T-helper 1 cell (primary cell): Measurements from ENCODE around the gene DOK4.
A peak's percentile ranks its signal among the peaks of the same experiment; 100 is the strongest.
"Not testable (repeated sequence)": the region's sequence is repeated elsewhere in the genome, so short reads cannot be mapped to it uniquely, and the experiment has no call there.

ENCODE experiments used
- DNase-seq, 5 donors: peaks; one replicate each; pipeline ENCODE4 v3.0.0-alpha.2; 2012 to 2020

Gene DOK4

GRCh38 chr16:57500578-57501111 is 14.4 kb upstream of the DOK4 start:
- peak in 1 of 5 donors; percentile 26 for DNase-seq

DNA sequence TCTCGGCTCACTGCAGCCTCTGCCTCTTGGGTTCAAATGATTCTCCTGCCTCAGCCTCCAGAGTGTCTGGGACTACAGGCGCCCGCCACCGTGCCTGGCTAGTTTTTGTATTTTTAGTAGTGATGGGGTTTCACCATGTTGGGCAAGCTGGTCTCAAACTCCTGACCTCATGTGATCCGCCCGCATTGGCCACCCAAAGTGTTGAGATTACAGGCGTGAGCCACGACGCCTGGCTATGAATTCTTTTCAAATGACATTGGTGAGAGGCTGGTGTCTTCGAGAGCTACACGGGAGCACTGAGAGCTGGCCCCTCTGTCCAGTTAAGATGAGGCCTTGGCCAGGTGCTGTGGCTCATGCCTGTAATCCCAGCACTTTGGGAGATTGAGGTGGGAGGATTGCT is 13.6 kb upstream of the DOK4 start:
- not testable (repeated sequence) for DNase-seq

DNA sequence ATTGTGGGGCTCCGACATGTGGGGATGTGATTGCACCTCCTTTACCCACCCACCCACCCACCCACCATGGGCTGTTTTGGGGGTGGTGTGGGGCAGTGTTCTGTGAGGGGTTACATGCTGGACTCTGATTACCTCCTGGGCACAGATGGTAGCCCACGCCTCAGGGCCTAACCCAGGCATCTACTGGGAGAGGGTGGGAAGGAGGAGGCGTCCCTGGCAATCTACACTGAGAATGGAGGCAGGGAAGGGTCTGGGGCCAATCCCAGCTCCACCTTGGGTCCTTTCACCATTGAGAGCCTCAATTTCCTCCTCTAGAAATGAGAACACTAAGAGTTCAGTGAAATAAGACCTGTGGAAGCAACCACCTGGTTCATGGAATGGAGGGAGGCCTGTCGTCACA is 11.7 kb upstream of the DOK4 start:
- DNase-seq: no peak

- no peak for DNase-seq
Measured at GRCh38 chr16:57497121-57497520, 10.8 kb upstream of the DOK4 start.

DNA sequence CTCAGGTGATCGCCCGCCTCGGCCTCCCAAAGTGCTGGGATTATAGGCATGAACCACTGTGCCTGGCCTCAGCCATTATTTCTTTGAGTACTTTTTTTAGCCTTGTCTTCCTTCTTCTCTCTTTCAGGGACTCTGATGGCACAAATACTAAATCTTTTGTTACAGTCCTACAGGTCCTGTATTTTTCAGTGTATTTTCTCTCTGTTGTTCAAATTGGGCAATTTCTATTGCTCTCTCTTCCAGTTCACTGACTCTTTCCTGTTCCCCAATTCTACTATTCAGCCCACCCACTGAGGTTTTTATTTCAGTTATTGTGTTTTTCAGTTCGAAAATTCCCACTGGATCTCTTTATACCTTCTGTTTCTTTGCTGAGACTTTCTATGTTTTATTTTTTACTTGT is 7.5 kb upstream of the DOK4 start:
- no peak for DNase-seq

DNA sequence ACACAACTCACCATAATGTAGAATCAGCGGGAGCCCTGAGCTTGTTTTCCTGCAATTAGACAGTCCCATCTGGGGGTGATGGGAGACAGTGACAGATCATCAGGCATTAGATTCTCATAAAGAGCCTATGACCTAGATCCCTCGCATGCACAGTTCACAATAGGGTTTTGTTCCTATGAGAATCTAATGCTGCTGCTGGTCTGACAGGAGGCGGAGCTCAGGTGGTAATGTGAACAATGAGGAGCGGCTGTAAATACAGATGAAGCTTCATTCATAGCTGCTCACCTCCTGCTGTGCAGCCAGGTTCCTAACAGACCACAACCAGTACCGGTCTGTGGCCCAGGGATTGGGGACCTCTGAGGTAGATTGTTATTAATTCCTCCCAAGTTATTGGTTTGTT is 2.9 kb upstream of the DOK4 start:
- no peak for DNase-seq

GRCh38 chr16:57486858-57487834 is 853 bp upstream of the DOK4 start:
- DNase-seq: no peak

- DNase-seq: no peak
Measured at GRCh38 chr16:57485091-57485915, 990 bp downstream of the DOK4 start.

DNA sequence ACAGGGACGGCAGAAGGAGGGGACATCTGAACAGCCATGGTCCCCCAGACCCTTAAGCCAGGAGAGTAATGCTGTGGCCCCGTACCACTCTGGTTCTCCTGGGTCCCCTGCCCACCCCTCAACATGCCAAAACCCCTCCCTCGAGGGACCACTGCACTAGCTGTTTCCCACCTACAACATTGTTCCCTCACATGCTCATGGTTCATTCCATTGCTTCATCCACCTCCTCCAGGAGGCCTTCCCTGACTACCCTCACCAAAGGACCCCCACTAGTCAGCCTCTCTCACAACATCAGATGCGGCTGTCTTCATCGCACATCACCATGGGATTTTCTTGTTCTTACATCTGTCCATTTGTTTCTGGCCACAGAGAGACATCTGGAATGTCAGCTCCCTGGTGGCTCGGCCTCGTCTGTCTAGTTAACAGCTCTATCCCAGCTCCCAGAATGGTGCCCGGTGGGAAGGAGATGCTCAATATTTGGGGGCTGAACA is 1.7 kb downstream of the DOK4 start:
- no peak for DNase-seq

DNA sequence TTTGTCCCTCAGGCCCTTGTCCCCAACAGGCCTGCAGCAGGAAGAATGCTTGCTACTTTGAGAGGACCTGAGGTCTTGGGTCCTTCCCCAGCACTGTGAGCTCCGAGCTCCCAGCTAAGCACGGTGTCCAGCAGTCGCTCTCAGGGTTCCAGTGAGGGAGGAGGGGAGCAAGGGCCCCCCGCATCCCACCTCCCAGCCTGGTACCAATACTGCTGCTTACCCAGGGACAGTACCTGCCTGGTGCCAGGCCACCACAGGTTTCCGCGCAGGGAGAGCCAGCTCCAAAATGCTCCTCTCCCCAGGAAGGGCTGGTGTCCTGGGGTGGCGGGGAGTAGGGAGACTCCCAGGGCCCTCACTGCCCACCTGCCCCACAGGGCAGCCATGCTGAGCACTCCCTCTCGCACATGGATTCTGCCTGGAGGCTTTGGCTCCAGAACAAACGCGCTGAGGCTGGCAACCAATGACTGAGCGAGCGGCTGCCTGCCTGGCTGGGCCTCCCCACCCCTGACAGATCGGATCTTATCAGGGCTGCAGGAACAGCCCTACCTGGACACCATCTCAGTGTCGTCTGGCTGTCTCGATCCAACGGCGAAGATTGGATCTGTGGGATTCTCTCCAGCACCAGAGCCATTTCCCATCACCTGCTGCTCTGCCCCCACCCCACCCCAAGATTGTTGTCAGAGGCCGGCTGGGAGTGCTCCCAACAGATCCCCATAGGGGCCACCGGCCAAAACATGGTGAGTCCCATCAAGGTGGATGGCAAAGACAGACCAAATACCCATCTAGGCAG is 2.4 kb downstream of the DOK4 start:
- peak in 1 of 5 donors; percentile 2 for DNase-seq

GRCh38 chr16:57482845-57483545 is 3.3 kb downstream of the DOK4 start:
- peak in 1 of 5 donors; percentile 1 for DNase-seq

- no peak for DNase-seq
Measured at GRCh38 chr16:57481421-57481820, 4.9 kb downstream of the DOK4 start.

- no peak for DNase-seq
Measured at GRCh38 chr16:57480754-57481230, 5.5 kb downstream of the DOK4 start.

DNA sequence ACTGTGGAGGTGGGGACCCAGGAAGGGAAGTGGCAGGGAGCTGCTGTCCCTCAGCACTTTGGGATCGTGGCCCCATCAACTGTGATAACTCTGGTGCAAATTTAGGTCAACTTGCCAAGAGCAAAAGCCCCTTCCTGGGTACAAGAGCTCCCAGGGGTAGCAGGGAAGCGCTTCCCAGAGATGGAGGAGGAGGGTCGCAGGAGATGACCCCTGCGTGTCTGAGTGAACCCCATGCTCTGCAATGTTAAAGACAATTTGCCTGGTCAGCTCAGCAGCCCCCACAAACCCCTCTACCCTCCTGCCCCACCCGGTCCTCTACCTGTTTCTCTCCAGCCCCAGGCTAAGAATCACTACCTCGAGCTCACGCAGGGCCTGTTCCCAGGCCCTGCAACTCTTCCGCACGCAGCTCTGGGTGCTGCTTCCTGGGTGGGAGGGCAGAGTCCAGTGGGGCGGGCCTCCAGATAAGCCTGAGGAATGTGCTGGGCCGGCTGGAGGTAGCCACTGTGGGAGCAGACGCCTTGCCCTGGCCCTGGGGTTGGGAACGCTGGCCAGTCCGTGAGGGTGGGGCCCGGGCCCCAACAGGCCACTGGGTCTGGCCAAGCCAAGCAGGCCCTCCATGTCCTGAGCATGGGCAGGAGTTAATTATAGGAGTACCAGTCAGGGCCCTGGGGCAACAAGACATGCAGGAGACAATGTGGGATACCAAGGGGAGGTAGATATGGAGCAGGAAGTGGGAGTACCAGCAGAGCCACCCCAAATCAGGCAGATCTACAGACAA is 6.1 kb downstream of the DOK4 start:
- no peak for DNase-seq

DNA sequence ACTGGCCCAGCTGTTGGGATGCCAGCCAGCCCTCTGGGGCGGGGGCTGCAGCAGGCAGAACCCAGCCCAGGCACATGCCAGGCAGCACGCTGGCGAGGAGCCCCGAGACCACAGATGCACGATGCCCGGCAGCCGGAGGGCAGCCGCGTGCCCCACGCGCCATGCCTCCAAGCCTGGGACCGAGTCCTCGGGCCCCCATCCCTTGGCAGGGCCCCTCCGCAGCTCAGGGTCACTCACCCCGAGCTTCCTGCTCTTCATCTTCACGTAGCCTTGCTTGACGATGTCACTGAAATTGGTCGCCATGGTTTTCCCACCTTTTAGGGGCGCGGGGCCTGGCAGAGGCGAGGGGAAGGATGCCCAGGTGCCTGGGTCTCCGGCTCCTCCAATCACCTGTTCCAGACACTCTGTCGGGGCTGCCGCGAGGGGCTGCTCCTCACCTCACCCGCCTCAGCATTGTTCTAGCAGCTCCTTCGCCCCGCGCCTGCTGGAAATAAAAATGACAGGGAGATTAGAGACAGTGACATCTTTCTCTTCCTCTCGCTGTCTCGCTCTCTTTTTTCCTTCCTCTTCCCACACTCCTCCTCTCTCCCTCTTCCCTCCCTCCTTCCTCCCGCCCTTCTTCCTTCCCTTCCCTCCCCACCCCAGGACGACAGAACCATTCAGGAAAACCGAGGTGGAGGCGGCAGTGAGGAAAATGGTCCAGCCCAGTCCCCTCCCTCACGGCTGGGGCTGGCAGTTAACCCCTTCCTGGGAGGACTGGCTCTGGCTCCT is 6.9 kb downstream of the DOK4 start:
- no peak for DNase-seq

DNA sequence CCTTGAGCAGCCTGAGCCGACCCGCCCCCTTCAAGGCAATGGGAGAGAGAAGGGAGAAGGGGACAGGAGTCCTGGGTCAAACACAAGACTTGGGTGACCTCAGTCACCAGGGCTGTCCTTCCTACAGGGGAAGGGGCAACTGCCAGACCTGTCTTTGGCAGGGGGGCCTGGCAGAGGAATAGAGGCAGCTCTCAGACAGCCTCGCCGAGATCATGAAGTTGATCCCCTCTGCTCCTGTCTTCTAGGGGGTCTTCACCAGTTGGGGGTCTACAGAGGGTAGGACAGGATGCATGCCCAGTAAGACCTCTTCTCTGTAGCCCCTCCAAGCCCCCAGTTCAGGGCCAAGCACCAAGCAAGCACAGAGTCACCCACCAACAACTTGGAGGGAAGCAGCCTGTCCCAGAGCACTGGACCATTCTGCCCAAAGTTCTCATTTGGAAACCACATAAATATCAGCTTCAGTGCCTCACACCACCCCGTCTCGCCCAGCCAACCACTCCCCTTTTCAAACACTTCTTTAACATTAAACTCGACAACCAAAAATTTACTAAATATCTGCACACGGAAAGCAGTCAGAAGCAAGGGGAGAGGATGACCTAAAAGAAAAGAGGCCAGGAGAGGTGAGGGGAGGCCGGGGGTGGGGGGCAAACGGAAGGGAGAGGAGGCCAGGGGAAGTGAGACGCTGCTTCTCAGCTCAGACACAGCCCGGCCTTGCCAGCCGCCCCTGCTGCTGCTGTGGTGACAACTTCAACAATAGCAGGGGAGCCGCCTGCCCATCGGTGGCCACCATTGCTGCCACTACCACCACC is 7.7 kb downstream of the DOK4 start:
- no peak for DNase-seq

GRCh38 chr16:57477531-57478202 is 8.6 kb downstream of the DOK4 start:
- peak in 1 of 5 donors; percentile 4 for DNase-seq
